DND-41 (cell line): ENCODE measurements around the gene RIT2.

Experiments
- ATAC-seq: fragments of 200-7000 bp; cut with Tn5 transposase; 3 replicates; pipeline ENCODE4 v1.9.1; 2021; ENCODE audit warnings: low read depth; ENCODE audit not compliant: insufficient read depth
- DNase-seq: peaks from one replicate; pipeline ENCODE4 v3.0.0-alpha.2; 2020
- H2AFZ ChIP-seq: 2 replicates; pipeline ENCODE4 v1.6.0; 2012; ENCODE audit warnings: low read depth, low read length
- H3K27ac ChIP-seq: 2 replicates; pipeline ENCODE4 v1.5.1; 2012; ENCODE audit warnings: low read length, inconsistent platforms
- H3K27me3 ChIP-seq: fragments of 200-600 bp; sonication (generic); 2 replicates; pipeline ENCODE4 v1.6.0; 2012; ENCODE audit warnings: low read length, mild to moderate bottlenecking, inconsistent platforms; ENCODE audit not compliant: insufficient read depth, poor library complexity
- H3K36me3 ChIP-seq: 2 replicates; pipeline ENCODE4 v1.5.1; 2012; ENCODE audit warnings: low read length, inconsistent platforms; ENCODE audit not compliant: insufficient read depth
- H3K4me1 ChIP-seq: 2 replicates; pipeline ENCODE4 v1.5.1; 2012; ENCODE audit warnings: mild to moderate bottlenecking, low read length; ENCODE audit not compliant: insufficient read depth
- H3K4me2 ChIP-seq: 2 replicates; pipeline ENCODE4 v1.6.0; 2012; ENCODE audit warnings: mild to moderate bottlenecking, moderate library complexity, low read length, inconsistent platforms; ENCODE audit not compliant: insufficient read depth
- H3K4me3 ChIP-seq, 2 experiments: fragments of 200-600 bp in 1 of 2; shearing (Covaris generic) in 1 of 2; 2 replicates each; pipeline ENCODE4 v1.5.1; 2012 to 2016; ENCODE audit warnings: inconsistent platforms in 2 of 2, low read length in 2 of 2, mild to moderate bottlenecking in 2 of 2, low read depth in 1 of 2, moderate library complexity in 1 of 2
- H3K79me2 ChIP-seq: 2 replicates; pipeline ENCODE4 v1.6.0; 2012; ENCODE audit warnings: low read length, inconsistent platforms; ENCODE audit not compliant: insufficient read depth
- H3K9ac ChIP-seq: 2 replicates; pipeline ENCODE4 v1.6.0; 2012; ENCODE audit warnings: low read depth, mild to moderate bottlenecking, inconsistent platforms, low read length, moderate library complexity
- H3K9me3 ChIP-seq: 2 replicates; pipeline ENCODE4 v1.5.1; 2012; ENCODE audit warnings: low read length, moderate library complexity, mild to moderate bottlenecking, inconsistent platforms; ENCODE audit not compliant: insufficient read depth, severe bottlenecking
- H4K20me1 ChIP-seq: 2 replicates; pipeline ENCODE4 v1.6.0; 2012; ENCODE audit warnings: low read length; ENCODE audit not compliant: insufficient read depth
- CTCF ChIP-seq: IDR thresholded peaks from 2 replicates; pipeline ENCODE4 v1.5.1; 2012; ENCODE audit warnings: borderline replicate concordance, low read length, moderate library complexity, mild to moderate bottlenecking; ENCODE audit not compliant: poor library complexity, severe bottlenecking; ENCODE audit errors: extremely low read depth
- EZH2 ChIP-seq: IDR thresholded peaks from 3 replicates; pipeline ENCODE4 v1.6.1; 2012; ENCODE audit warnings: borderline replicate concordance, low read depth, mild to moderate bottlenecking, moderate library complexity, low read length, inconsistent platforms; ENCODE audit not compliant: severe bottlenecking

RIT2 gene

GRCh38 chr18:43031169-43031568, 84.3 kb downstream of the RIT2 start:
- no peaks in the 10 kb centered on the region for H3K9me3 ChIP-seq
- H3K27ac ChIP-seq = no peak overlapping the region
- H4K20me1 ChIP-seq = no peaks in the 10 kb centered on the region
- H3K36me3 ChIP-seq = no peaks in the 10 kb centered on the region
- DNase-seq (no peak), ATAC-seq (no peak)
- no peak overlapping the region for H3K4me3 ChIP-seq
- TF ChIP-seq EZH2 = no peak
- no peak for TF ChIP-seq CTCF
- H3K4me2 ChIP-seq = no peak overlapping the region
- H3K79me2 ChIP-seq = no peaks in the 10 kb centered on the region
- no peak overlapping the region for H2AFZ ChIP-seq
- no peaks in the 10 kb centered on the region for H3K27me3 ChIP-seq
- no peaks in the 10 kb centered on the region for H3K4me1 ChIP-seq
- H3K9ac ChIP-seq = no peak overlapping the region

- H3K4me1 ChIP-seq = no peaks in the 10 kb centered on the region
- no peak overlapping the region for H3K4me2 ChIP-seq
- no peaks in the 10 kb centered on the region for H3K36me3 ChIP-seq
- no peaks in the 10 kb centered on the region for H3K79me2 ChIP-seq
- no peaks in the 10 kb centered on the region for H3K27me3 ChIP-seq
- H3K27ac ChIP-seq = no peak overlapping the region
- H3K9ac ChIP-seq = no peak overlapping the region
- no peak for DNase-seq
- TF ChIP-seq CTCF (no peak), EZH2 (no peak)
- no peak for ATAC-seq
- no peak overlapping the region for H2AFZ ChIP-seq
- H3K4me3 ChIP-seq = no peak overlapping the region
- no peaks in the 10 kb centered on the region for H4K20me1 ChIP-seq
- H3K9me3 ChIP-seq = no peaks in the 10 kb centered on the region
These were observed 86.1 kb downstream of the RIT2 start for GRCh38 chr18:43029414-43029813.

GRCh38 chr18:43022874-43023273, 92.6 kb downstream of the RIT2 start:
- no peak for ATAC-seq
- no peak overlapping the region for H2AFZ ChIP-seq
- H3K4me2 ChIP-seq = no peak overlapping the region
- no peaks in the 10 kb centered on the region for H4K20me1 ChIP-seq
- no peaks in the 10 kb centered on the region for H3K27me3 ChIP-seq
- no peaks in the 10 kb centered on the region for H3K4me1 ChIP-seq
- no peak overlapping the region for H3K4me3 ChIP-seq
- DNase-seq = no peak
- no peak overlapping the region for H3K9ac ChIP-seq
- H3K9me3 ChIP-seq = no peaks in the 10 kb centered on the region
- no peaks in the 10 kb centered on the region for H3K79me2 ChIP-seq
- no peaks in the 10 kb centered on the region for H3K36me3 ChIP-seq
- TF ChIP-seq CTCF (no peak), EZH2 (no peak)
- no peak overlapping the region for H3K27ac ChIP-seq

- TF ChIP-seq EZH2 (no peak), CTCF (no peak)
These were observed 97.9 kb downstream of the RIT2 start for GRCh38 chr18:43017622-43018021.

More at GRCh38 chr18:43017622-43018021, 97.9 kb downstream of the RIT2 start:
- DNase-seq = no peak
- no peaks in the 10 kb centered on the region for H3K9me3 ChIP-seq
- no peaks in the 10 kb centered on the region for H3K79me2 ChIP-seq
- H3K27me3 ChIP-seq = no peaks in the 10 kb centered on the region
- H3K4me3 ChIP-seq = no peak overlapping the region
- H3K4me1 ChIP-seq = no peaks in the 10 kb centered on the region
- H4K20me1 ChIP-seq = no peaks in the 10 kb centered on the region
- H3K9ac ChIP-seq = no peak overlapping the region
- no peak overlapping the region for H2AFZ ChIP-seq
- no peak overlapping the region for H3K27ac ChIP-seq
- no peak overlapping the region for H3K4me2 ChIP-seq
- H3K36me3 ChIP-seq = no peaks in the 10 kb centered on the region
- ATAC-seq = no peak
